ENCODE data around the gene SGSM2. TPM values are rescaled to one million over a fixed set of nuclear protein-coding genes. Genes with fewer than 3 reads are reported as not detected.

SGSM2 gene
- total RNA-seq, 1 donor from 2014 or later: 35.6 TPM

DNA sequence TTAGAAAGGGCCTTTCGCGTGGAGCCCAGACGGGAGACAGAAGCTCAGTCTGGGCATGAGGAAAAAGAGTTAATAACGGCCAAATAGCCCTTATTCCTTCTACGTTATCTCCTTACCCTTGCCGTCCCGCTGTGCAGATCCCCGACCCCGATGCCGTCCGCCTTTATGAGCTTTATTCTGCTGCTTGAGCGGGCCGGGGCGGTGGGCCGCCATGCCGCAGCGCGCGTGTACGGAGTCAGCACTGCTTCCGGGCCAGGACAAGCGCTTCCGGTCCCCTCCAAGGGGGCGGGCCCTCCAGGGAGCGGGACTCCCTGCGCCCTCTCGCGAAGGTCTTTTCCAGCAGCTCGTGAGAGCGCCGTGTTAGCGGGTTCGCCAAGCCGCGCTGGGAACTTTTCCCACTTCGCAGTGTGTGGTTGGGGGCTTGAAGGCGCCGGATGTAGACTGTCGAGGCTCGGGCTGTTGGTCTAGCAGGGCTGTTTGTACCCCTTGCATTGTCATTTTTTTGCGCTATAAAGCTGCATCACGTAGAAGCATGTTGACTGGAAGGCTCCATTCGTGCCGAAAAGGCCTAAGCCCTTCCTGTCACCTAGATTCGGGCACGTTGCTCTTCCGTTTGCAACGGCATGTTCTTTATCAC, 968 bp upstream of the SGSM2 start, which contains the start of gene TSR1:
TSR1 (minus strand) TSS at position 243 of the 637 bp plus-strand sequence; CDS start at position 213, 30 bp downstream.
- peak; percentile 96 for DNase-seq (ENCODE audit: low spot score)

DNA sequence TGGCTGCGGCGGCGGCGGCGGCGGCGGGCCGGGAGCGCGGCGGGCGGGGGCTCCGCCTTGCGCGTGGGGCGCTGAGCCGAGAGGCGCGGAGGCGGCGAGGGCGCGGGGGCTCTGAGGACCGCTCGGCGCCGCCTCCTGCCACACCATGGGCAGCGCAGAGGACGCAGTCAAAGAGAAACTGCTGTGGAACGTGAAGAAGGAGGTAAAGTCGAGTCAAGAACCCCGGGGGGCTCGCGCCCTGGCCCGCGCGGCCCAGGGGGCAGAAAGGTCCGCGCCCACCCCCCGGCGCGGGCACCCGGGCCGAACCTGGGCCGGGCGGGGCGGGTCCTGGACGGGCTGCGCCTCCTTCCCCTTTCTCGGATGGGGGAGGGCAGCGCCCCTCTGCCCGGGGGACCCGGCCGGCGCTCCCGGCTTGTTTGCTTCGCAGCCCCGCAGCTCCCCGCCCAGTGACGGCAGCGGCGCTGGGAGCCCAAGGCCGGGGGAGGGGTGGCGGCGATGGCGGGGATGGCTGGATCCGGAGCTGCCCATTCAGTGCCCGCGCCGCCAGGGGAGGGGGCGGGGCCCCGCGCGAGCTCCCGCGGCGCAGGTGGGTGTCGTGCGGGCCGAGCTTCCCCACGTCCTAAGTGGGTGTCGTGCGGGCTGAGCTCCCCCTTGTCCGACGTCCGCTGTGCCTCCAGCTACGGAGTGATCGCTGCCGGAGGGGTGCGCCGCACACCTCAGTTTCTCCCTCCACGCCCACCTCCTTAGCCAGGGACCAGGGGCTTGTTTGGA, 428 bp downstream of the SGSM2 start:
- DNase-seq (ENCODE audit: low spot score): peak; percentile 91

DNA sequence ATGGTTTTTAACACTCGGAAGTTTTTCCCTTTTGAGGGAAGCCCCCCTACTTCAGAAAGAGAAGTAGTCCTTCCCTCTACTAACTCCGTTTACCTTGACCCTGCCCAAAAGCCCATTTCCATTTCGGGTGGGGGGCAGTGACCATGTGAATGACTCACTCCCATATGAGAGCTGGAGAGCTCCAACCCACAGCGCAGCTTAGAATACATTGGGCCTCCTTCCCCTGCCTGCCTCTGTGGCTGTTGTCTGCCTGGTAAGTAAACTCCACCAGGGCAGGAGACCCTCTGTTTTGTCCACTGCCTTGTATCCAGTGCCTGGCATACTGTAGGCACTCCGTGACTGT, 985 bp downstream of the SGSM2 start:
- DNase-seq (ENCODE audit: low spot score): no peak

DNA sequence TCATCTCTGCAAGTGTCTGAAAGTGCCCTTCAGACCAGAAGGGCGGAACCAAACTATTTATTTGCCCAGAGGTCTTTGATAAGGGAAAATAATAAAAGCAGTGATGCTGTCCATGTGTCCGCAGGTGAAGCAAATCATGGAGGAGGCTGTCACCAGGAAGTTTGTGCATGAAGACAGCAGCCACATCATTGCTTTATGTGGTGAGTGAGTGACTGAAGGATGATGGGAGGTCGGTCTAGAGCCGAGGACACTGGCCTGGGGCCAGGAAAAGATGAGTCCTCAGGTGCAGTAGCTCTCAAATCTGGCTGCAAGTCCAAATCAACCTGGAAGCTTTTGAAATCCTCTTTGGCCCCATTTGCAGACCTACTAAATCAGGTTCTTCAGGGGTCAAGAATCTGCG, 6.1 kb downstream of the SGSM2 start:
- no peak for DNase-seq (ENCODE audit: low spot score)

DNA sequence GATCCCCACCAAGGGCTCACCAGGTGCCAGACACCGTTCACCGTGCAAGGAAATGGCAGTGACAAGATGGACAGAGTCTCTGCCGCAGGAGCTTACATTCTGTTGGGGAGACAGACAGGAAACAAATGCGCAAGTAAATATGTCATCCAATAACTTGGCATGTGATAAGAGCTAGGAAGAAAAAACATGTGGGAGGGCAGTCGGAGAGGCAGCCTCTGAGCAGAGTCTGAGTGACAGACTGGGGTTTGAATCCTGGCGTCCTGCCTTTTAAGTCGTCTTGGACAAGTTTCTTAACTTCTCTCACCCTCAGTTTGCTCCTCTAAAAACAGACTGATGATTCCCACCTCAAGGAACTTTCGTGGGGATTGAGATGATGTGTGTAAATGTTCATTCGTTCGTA, 7.2 kb downstream of the SGSM2 start:
- DNase-seq (ENCODE audit: low spot score): no peak

DNA sequence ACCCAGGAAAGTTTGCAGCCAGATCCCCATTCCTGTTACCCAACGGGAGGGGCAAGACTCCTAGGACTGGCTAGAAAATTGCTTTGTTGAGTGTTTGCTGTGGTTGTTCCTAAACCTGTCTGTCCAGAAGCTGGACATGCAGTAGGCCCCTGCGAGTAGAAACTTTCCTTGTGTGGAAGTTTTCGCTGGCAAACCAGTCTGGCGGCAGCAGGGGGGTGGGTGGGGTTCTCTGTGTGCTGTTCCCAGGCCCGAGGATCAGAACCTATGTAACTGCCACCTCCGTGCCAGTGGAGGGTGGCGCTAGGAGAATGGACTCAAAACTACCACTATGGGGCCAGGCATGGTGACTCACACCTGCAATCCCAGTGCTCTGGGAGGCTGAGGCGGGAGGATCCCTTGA, 9.2 kb downstream of the SGSM2 start:
- no peak for DNase-seq (ENCODE audit: low spot score)

DNA sequence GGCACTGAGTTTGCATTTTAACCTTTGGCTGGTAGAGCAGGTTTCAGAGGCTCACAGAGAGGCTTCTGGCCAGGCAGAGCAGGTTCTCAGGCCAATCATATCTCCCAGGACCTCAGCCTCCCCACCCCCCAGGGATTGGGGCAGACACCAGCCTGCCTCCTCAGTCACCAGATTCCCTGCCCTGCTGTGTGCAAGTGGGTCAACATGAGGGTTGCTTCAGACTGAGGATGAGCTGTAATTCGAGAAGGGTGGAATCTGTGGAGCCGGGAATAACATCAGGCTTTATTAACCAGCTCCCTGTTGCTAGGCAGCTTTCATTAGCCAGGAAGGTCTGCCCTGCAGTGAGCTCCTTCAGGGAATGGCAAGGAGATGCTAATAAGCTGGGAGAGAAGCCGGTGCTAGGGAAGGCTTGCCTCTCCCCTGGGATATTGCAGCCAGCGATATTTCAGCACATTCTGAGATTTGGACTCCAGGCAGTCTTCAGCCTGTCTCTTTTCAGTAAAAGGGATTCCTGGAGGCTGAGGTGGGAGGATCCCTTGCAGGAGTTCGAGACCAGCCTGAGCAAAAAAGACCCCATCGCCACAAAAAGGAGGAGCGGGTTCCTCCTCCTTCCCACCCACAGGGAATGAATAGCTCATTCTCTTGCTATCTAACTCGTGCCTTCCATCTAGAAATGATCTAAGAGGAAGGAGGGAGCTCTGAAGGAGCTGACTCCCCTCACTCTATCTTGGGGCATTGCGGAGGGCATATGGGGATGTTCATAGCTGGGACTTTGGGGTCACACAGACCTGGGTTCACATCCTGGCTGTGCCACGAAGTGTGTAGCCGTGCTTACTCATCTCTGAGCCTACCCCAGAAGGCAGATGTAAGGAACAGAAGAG, 10.7 kb downstream of the SGSM2 start:
- no peak for DNase-seq (ENCODE audit: low spot score)

DNA sequence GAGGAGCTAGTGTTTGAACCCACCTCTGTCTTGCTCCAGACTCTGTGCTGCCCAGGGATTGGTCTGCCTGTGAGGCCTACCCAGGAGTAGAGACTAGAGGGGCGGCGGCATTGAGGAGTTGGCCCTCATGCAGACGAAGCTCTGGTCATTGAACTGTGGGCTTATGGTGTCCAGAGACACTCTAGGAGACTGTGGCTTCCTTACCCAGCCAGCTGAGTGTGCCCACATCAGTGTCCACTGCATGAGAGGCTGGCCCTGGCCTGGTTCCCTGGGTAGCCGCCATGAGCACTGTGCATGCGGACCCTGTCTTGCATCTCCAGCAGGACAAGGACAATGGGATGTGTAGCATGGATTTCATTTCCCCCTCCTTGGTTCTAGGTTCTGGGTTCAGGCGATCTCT, 14.0 kb downstream of the SGSM2 start:
- no peak for DNase-seq (ENCODE audit: low spot score)

DNA sequence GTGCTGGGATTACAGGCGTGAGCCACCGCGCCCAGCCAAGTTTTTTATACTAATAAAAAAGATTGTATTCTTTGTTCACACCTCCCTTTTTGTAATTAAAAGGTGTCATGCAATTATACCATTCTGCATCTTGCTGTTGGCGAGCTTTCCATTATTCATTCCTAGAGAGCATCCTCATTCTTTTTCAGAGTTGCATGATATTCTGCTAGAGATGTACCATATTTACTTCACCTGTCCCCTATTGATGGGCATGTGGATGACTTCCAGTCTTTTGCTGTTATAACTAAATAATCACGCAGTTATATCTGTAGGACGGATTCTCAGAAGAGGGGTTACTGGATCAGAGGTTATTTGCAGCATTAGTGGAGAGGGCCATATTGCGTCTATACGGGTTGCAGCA, 17.0 kb downstream of the SGSM2 start:
- DNase-seq (ENCODE audit: low spot score): no peak

DNA sequence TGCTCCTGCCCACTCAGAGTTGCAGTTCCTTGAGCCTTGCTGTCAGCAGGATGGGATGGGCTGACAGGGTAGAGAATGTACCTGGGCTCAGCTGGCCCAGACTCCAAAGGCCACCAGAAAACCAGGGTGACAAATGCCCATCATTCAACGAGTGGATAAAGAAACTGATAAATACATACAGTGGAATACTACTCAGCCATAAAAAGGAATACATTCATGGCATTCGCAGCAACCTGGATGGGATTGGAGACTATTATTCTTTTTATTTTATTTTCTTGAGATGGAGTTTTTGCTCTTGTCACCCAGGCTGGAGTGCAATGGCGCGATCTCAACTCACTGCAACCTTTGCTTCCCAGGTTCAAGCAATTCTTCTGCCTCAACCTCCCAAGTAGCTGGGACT, 19.9 kb downstream of the SGSM2 start:
- no peak for DNase-seq (ENCODE audit: low spot score)

DNA sequence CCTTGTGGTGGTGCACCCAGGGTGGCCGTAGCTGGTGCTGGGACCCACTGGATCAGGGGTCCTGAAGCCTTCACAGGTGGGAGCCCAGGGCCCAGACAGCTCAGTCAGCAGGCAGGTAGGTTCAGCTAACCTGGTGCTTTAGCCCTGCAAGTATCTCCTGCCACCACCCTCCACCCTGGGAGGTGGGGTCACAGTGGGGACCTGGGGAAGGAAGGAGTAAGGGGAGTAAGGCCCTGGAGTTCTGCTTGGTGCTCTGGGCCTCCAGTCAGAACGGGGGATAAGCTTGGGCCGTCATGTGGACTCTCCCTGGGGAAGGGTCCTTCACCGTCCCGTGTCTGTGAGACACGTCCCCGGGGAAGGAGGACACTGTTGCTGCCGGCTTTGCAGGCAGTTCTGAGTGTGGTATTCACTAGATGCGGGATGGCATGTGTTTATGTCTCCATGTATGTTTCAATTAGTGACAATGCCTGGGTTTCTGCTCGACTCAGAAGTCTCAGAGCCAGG, 20.7 kb downstream of the SGSM2 start:
- DNase-seq (ENCODE audit: low spot score): no peak

DNA sequence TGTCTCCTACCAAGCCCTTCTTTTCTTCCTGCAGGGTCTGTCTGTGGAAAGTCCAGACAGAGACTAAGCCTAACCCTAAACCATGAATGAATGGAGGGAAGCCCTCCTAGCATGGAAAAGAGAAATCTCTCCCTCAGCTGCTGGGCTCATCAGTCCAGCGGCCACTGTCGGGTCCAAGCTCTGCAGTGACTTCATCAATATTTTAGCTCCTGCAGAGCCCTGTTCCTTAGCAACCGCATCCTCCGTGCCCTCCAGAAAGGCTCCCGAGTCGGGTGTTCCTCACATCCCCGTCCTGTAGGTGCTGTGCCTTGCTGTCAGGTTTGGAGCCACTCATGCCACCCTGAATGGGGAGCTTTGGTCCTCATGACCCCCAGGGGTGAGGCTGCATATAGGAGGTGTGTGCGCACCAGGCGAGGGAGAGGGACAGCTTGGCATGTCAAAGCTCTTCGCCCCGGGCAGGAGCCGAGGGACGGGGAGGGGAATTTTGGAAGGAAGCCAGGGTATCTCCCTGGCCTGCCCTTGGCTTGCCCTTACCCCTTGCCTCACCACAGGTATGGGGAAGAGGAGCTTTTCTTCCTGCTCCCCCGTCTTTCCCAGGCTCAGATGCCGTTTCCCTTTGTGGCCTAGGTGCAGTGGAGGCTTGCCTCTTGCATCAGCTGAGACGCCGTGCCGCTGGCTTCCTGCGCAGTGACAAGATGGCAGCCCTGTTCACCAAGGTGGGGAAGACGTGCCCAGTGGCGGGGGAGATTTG, 23.9 kb downstream of the SGSM2 start:
- no peak for DNase-seq (ENCODE audit: low spot score)

DNA sequence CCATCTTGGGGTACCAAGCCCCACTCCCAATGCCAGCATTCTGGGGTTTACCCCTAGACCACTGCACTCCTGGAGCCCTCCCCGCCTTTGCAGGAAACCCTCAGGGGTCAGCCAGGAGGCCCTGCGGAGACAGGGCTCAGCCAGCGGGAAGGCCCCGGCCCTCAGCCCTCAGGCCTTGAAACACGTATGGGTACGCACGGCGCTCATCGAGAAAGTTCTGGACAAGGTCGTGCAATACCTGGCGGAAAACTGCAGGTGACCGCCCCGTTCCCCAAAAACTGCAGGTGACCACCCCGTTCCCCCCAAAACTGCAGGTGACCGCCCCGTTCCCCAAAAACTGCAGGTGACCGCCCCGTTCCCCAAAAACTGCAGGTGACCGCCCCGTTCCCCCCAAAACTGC, 24.7 kb downstream of the SGSM2 start:
- no peak for DNase-seq (ENCODE audit: low spot score)

DNA sequence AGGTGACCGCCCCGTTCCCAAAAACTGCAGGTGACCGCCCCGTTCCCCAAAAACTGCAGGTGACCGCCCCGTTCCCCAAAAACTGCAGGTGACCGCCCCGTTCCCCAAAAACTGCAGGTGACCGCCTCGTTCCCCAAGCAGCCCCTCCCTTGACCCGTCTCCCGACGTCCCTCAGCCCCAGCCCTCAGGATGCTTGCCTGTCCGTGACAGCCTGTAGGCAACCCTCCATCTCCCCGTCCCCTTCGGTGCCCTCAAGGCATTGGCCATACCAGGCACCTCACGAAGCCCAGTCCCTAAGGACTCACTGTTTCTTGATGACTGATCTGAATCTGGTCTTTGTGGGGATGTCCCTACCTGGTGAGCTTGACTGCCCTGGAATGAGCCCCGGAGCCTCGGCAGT, 25.1 kb downstream of the SGSM2 start:
- DNase-seq (ENCODE audit: low spot score): no peak

DNA sequence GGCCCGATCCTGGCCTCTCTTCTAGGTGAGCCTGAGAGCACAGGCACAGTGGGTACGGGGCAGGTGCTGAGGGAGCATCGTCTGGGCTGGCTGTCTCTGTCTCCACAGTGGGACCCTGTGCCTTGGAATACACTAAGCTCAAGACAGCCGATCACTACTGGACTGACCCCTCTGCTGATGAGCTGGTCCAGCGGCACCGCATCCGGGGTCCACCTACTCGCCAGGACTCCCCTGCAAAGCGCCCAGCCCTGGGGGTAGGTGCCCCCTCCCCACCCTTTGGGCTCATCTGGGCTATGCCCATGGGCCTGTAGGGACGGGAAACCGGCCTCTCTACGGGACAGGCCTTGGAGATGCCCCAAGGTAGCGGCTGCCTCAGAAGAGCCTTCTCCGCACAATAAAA, 25.6 kb downstream of the SGSM2 start:
- DNase-seq (ENCODE audit: low spot score): no peak

DNA sequence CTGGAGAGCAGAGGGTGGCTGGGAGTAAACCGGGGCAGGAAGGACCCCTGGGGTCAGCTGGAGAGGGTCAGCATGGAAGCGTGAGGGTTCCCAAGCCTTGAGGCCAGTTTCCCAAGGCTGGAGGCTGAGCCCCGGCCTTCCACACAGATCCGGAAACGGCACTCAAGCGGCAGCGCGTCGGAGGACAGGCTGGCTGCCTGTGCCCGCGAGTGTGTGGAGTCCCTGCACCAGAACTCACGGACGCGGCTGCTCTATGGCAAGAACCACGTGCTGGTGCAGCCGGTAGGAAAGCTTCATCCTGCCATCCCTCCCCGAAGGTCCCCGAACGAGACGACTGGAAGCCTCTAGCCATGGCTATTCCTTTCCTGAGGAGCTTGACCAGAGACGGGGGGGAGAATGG, 26.0 kb downstream of the SGSM2 start:
- DNase-seq (ENCODE audit: low spot score): no peak

DNA sequence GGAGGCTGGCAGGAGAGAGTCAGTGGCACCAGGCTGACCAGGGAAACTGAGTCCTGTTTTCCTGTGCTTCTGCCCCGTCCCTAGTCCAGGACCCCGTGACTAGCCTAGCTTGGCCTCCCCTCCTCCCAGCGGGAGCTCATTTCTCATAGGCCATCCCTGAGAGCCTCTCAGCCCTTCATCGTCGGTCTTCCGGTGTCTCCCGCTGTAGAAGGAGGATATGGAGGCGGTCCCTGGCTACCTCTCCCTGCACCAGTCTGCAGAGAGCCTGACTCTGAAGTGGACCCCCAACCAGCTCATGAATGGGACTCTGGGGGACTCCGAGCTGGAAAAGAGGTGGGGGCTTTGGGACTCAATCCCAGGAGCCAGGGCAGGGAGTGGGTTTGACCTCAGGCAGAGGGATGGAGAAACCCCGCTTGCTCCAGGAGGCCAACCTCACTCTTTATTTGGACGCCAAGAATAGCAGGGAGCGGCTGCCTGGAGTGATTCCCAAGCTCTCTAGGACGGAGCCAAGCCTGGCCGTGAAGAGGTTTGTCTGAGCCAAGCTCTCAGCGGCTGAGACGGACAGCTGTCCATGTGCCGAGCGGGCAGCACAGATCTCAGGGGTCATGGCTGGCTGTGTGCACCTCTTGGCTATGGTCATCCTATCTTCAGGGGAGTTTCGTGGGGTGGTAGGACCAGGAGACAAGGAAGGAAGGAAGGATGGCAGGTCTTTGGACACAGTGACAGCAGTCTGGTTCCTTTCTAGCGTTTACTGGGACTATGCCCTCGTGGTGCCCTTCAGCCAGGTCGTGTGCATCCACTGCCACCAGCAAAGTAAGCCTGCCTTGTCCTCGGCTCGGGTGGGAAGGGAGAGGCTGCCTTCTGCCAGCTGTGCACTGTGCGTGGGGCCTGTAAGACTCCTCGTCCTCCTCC, 26.8 kb downstream of the SGSM2 start:
- DNase-seq (ENCODE audit: low spot score): no peak

DNA sequence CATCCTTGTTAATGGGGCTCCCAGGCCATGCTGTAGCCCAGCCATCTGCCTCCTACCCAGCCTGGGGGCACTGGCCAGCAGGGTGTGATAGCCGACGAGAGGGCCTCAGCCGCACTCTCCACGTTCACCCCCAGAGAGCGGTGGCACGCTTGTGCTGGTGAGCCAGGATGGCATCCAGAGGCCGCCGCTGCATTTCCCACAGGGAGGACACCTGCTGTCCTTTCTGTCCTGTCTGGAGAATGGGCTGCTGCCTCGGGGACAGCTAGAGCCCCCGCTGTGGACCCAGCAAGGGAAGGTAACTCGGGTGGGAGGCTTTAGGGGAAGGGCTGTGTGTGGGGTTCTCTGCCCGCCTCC, 27.4 kb downstream of the SGSM2 start:
- DNase-seq (ENCODE audit: low spot score): no peak

DNA sequence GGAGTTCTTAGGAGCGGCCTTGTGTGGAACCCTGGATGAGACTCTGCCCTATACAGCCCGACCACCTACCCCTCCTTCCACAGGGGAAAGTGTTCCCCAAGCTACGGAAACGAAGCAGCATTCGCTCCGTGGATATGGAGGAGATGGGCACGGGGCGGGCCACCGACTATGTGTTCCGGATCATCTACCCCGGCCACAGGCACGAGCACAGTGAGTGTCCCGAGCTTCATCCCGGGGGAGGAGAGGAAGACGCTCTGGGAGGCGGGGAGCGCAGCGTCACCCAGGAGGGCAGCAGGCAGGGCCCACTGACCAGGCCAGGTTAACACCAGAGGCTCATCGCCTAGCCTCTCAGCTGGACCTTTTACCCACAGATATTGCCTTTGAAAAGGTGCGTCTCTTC, 27.8 kb downstream of the SGSM2 start:
- no peak for DNase-seq (ENCODE audit: low spot score)

Measured in mesenteric fat pad (tissue), 1 donor.